ENCODE measurements around the gene KEAP1.

DNA sequence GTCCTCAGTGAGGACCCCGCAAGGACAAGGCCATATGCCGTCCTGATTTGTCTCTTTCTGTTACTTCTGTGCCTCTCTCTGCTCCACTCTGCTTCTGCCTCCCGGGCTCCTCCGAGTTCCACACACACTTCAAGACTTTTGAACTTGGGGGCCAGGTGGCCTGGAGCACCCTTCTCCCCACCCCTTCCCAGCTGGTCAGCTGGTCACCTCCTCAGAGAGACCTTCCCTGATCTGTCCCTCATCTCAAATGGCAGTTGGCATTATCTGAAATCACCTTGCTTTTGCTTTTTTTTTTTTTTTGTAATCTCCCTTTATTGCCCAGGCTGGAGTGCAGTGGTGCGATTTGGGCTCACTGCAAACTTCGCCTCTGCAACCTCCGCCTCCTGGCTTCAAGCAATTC, 16.3 kb upstream of the KEAP1 start:
- TF ChIP-seq CTCF (IDR thresholded peaks at IDR 0.05) (no peak), POLR2A (IDR thresholded peaks at IDR 0.05) (no peak)

Measured in esophagus squamous epithelium (tissue), 4 donors.